ENCODE data around the gene OSBPL6.

DNA sequence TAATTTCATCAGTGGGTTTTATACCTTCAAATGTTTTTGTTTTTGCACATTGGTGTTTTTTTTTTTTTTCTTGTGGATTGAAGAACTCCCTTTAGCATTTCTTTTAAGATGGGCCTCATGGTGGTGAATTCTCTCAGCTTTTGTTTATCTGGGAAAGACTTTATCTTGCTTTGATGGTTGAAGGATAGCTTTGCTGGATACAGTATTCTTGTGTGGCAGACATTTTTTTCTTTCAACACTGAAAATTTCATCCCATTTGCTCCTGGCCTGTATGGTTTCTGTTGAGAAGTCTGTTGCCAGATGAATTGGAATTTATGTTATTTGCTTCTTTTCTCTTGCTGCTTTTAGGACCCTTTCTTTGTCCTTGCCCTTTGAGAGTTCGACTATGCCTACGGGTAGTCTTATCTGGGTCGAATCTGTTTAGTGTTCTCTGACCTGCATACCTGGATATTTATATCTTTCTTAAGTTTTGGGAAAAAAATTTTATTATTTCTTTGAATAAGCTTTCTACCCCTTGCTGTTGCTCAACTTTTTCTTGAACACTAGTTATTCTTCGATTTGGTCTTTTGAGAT lies 231.0 kb downstream of the OSBPL6 start:
- TF ChIP-seq, protein P1, sequence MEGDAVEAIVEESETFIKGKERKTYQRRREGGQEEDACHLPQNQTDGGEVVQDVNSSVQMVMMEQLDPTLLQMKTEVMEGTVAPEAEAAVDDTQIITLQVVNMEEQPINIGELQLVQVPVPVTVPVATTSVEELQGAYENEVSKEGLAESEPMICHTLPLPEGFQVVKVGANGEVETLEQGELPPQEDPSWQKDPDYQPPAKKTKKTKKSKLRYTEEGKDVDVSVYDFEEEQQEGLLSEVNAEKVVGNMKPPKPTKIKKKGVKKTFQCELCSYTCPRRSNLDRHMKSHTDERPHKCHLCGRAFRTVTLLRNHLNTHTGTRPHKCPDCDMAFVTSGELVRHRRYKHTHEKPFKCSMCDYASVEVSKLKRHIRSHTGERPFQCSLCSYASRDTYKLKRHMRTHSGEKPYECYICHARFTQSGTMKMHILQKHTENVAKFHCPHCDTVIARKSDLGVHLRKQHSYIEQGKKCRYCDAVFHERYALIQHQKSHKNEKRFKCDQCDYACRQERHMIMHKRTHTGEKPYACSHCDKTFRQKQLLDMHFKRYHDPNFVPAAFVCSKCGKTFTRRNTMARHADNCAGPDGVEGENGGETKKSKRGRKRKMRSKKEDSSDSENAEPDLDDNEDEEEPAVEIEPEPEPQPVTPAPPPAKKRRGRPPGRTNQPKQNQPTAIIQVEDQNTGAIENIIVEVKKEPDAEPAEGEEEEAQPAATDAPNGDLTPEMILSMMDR (IDR thresholded peaks at IDR 0.05 in 4 of 5, conservative IDR thresholded peaks at IDR 0.05 in 1 of 5): no peak
- TF ChIP-seq POLR2A (IDR thresholded peaks at IDR 0.05): no peak

All from gastrocnemius medialis (tissue), 4 donors.